CD4-positive, alpha-beta T cell treated with Interleukin-4 for 4 hours (primary cell): Measurements from ENCODE around the gene TMEM14A.
"Not testable (repeated sequence)": the region's sequence is repeated elsewhere in the genome, so short reads cannot be mapped to it uniquely, and the experiment has no call there.

Source experiments
- DNase-seq: peaks from one replicate; pipeline ENCODE4 v3.0.0-alpha.2; 2020

The TMEM14A gene

DNA sequence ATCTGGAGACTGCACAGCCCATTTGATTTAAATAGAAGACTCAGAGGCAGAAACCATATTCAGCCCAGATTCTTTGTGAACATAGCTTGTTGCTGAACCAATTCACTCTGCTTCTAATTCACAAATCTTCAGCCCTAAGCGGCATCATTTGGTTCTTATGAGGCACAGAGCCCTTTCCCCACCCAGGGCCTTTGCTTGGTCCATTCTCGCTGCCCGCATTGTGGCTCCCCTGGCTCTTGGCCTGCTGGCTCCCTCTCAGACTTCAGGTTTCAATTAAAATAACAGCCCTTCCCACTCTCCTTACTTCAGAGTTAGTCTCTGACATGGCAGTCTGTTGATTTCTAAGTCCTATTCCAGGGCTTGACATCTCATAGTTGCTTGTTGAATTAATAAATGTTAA lies 9.4 kb upstream of the TMEM14A start:
- DNase-seq, result no peak

GRCh38 chr6:52662031-52662430 lies 8.9 kb upstream of the TMEM14A start:
- no peak for DNase-seq

DNA sequence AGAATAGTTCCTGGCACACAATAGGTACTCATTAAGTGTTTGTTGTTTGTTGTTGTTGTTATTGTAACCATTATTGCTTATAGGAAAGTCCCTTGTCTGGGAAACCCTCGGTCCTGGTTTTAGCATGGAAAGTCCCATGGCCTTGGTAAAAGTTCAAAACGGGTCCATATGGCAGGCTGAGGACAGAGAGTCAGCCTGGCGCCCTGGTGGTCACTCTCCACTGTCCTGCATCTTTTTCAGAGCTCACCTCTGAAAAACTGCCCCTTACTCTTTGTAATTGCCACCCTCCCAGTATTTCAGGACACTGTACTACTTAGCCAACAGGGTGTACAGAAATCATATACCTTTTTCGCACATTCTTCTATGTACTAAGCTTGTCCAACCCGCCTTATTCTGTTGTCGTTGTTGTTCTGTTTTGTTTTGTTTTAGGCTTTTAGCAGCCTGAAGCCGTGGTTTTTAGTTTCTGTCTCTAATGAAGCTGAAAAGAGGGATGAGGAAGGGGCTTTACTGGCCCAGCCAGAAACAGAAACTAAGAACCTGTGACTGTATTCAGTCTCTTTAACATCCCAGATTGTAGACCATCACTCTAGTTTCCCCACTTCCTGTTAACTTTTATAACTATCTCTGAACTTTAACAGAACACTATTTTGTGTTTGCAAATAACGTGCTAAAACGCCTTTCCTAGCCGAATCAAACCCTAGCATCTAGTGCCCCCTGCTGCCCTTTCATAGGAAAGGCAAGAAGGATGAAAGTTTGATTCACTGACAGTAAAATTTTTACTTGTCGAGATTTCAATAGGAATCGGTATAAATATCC lies 7.6 kb upstream of the TMEM14A start:
- peak; percentile 77 for DNase-seq

GRCh38 chr6:52663936-52664185 lies 7.1 kb upstream of the TMEM14A start:
- no peak for DNase-seq

GRCh38 chr6:52664186-52664990 lies 6.5 kb upstream of the TMEM14A start:
- peak; percentile 47 for DNase-seq

GRCh38 chr6:52664991-52665686 lies 5.8 kb upstream of the TMEM14A start:
- DNase-seq, result no peak

DNA sequence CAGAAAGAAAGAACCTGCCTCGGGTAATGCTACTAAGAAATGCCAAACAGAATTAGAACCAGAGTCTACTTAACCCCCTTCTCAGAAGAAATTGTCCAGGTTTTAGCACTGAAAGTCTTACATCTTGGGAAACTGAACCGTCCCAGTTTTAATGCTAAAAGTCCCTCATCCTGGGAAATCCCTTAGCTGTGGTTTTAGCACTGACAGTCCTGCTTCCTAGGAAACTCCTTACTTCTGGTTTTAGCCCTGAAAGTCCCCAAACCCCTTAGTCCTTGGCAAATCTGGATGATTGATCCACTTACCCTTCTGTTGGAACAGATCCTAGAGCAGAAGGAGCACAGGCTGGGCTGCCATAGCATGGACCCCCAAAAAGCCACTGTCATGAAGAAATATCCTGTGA lies 4.8 kb upstream of the TMEM14A start:
- DNase-seq, result no peak

DNA sequence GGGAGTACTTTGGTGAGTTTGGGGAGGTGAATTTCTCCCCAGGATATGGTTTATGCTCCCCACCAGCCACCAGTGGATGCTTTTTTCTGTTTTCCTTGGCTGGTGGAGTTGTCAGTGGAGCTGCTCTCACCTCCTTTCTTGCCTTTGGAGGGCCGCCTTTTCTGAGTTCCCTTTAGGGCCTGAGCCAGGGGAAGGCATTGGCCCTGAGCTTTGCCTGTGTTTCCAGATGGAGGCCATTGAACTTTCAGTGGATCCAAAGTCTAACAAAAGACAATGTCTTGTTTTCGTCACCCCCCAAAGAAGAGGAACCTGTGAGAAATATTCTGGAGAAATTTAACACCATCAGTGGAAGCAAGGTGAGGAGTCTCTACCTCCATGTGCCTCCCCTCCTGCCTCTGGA lies 4.4 kb upstream of the TMEM14A start:
- no peak for DNase-seq

GRCh38 chr6:52667572-52667971 lies 3.3 kb upstream of the TMEM14A start:
- no peak for DNase-seq

DNA sequence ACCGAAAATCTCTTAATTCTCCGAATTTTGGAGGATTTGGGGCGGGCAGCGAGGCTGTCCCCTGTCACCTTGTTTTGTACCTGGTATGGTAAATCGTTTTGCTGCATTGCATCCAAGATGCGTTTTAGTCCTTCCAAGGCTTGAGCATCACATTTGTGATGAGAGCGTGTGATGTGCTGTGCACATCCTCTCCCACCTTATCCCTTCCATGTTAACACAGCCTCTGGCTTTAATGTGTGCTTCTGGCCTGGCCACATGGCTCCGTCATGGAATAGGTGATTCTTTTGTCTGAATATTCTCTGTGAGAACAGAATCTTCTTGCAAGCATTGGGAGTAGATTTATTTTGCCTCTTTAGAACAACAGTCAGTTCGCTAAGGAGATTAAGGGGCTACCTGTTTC lies 763 bp downstream of the TMEM14A start:
- no peak for DNase-seq

- no peak for DNase-seq
These were observed 1.6 kb downstream of the TMEM14A start for GRCh38 chr6:52672412-52673025.

DNA sequence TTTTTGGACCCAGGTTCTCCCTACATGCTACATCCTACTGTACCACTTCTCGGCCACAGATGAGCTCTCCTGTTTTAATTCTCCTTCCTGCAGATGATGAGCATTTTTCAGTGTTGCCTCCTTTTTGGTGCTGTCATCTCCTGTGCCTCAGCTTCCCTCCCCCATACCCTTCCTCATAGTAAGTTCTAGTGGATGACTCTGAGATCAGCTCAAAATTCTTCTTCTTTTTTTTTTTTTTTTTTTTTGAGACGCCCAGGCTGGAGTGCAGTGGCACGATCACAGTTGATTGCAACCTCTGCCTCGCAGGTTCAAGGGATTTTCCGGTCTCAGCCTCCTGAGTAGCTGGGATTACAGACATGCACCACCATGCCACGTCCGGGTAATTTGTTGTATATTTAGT lies 3.8 kb downstream of the TMEM14A start:
- no peak for DNase-seq

DNA sequence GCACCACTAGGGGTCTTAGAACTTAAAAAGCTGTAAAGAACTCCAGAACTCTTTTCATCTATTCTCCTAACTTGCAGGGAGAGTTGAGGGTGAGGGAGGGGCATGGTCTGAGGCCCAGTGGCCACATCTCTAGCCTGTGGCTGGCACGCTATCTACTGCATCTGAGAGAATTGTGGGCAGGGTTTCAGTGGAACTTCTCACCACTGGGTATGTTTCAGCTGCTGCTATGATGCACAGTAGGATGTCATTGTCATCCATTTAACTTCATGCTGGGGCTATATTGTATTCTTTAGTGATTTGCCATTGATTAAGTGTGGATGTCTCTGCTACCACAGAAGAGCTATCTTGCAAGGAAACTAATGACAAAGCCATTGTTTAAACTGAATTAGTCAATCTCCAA lies 4.5 kb downstream of the TMEM14A start:
- DNase-seq, result no peak

- DNase-seq, result not testable (repeated sequence)
These were observed 5.7 kb downstream of the TMEM14A start for GRCh38 chr6:52676631-52677030.

DNA sequence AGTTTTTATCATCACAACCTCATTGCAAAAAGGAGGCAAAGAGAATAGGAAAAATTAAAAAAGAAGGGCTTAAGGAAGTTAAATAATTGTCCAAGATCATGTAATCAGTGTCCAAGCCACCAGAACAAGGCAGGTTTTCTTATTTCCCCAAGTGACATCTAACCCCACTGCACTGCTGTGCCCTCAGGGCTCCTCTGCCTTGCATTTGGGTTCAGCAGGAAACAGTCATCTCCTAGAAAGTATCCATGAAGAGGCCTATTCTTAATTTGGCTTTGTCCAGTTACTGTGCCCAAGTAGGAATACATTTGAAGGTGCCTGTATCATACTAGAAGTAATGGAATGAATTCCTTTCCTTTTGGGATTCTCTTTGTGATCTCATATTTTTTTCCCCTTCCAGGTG lies 10.5 kb downstream of the TMEM14A start:
- no peak for DNase-seq

- DNase-seq, result no peak
These were observed 16.2 kb downstream of the TMEM14A start for GRCh38 chr6:52686878-52687699.

DNA sequence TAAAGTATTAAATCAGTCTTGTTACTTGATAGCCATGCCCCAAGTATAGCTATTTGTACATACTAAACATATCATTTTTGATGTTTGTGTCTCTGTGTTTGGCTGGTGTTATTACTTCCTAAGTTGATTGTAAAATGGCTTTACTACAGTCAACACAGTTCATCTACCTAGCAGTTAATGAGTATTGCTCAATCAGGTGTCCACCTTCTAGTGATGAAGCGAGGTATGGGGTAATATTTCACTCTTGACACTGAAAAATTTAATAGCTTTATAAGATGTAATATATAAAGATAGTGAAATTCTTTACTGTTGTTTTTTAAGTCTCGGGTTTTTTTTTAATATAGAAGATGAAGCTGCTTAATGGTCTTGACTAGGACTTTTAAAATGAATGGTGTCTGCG lies 18.9 kb downstream of the TMEM14A start:
- DNase-seq, result no peak

- no peak for DNase-seq
These were observed 20.8 kb downstream of the TMEM14A start for GRCh38 chr6:52691718-52692117.

GRCh38 chr6:52693773-52694172 lies 22.9 kb downstream of the TMEM14A start:
- DNase-seq, result no peak

DNA sequence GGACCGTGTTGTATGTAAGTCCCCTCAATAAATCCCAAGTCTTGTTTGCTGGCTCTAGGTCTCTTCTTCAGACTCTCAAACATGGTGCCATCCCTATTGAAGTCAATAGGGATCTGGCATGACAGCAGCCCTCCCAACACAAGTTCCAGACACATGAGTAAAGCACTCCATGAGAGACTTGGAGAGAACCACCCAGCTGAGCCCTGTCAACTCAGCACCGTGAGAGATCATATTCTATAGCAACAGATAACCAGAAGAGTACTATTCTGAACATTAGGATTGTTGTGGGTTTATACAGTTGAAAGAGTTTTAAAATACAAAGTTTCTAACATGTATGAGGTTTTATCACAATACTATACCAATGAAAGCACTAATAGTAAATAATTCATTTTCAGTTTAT lies 23.5 kb downstream of the TMEM14A start:
- no peak for DNase-seq

DNA sequence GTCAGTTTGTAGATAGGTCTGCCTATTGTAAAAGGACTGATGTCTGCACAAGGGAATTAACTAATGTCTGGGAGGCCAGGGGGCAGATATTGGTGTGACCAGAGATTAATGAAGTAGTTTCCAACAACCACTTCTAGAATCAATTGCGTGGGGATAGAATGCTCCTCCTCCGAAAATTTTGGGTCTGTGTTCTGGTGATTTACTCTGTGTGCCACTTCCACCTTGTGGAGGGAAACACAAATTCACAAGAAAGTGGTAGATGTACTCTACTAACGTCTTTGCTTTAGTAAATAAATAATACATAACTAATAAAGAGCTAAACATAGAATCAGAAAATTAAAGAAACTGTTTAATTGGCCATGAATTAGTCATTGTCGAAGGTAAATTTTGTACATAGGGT lies 25.5 kb downstream of the TMEM14A start:
- DNase-seq, result no peak

- DNase-seq, result no peak
These were observed 27.0 kb downstream of the TMEM14A start for GRCh38 chr6:52697903-52698302.

GRCh38 chr6:52704060-52704459 lies 33.1 kb downstream of the TMEM14A start:
- DNase-seq, result no peak
